DMS53 treated with DMSO at 0.1 percent for 48 hours (cell line): ENCODE measurements around the gene LRRC4C.

Experiments
- DNase-seq: peaks from one replicate; lab custom pipeline; 2025; ENCODE audit not compliant: unreplicated experiment; lab: John Stamatoyannopoulos, UW

Gene LRRC4C

GRCh38 chr11:41133023-41133422 is 326.4 kb downstream of the LRRC4C start:
- no peak for DNase-seq

- no peak for DNase-seq
Observed at GRCh38 chr11:41121600-41121999, 337.9 kb downstream of the LRRC4C start.

GRCh38 chr11:41119484-41119883 is 340.0 kb downstream of the LRRC4C start:
- no peak for DNase-seq

GRCh38 chr11:41118521-41118920 is 340.9 kb downstream of the LRRC4C start:
- no peak for DNase-seq

- no peak for DNase-seq
Observed at GRCh38 chr11:41116970-41117369, 342.5 kb downstream of the LRRC4C start.

- DNase-seq: no peak
Observed at GRCh38 chr11:41115066-41115465, 344.4 kb downstream of the LRRC4C start.

GRCh38 chr11:41113160-41113559 is 346.3 kb downstream of the LRRC4C start:
- no peak for DNase-seq

GRCh38 chr11:41110527-41110926 is 348.9 kb downstream of the LRRC4C start:
- no peak for DNase-seq

GRCh38 chr11:41102471-41102870 is 357.0 kb downstream of the LRRC4C start:
- no peak for DNase-seq

GRCh38 chr11:41099654-41100053 is 359.8 kb downstream of the LRRC4C start:
- no peak for DNase-seq

GRCh38 chr11:41085123-41085522 is 374.3 kb downstream of the LRRC4C start:
- no peak for DNase-seq

GRCh38 chr11:41081756-41082285 is 377.6 kb downstream of the LRRC4C start:
- DNase-seq: no peak

GRCh38 chr11:41074318-41074717 is 385.1 kb downstream of the LRRC4C start:
- no peak for DNase-seq

- DNase-seq: no peak
Observed at GRCh38 chr11:41065432-41065831, 394.0 kb downstream of the LRRC4C start.

- DNase-seq: no peak
Observed at GRCh38 chr11:41058138-41058537, 401.3 kb downstream of the LRRC4C start.

- DNase-seq: no peak
Observed at GRCh38 chr11:41056892-41057569, 402.4 kb downstream of the LRRC4C start.

GRCh38 chr11:41053894-41054293 is 405.6 kb downstream of the LRRC4C start:
- DNase-seq: no peak

- DNase-seq: no peak
Observed at GRCh38 chr11:41051919-41052635, 407.4 kb downstream of the LRRC4C start.

- DNase-seq: no peak
Observed at GRCh38 chr11:41050791-41051190, 408.7 kb downstream of the LRRC4C start.

- no peak for DNase-seq
Observed at GRCh38 chr11:41047229-41047628, 412.2 kb downstream of the LRRC4C start.

- no peak for DNase-seq
Observed at GRCh38 chr11:41045266-41045665, 414.2 kb downstream of the LRRC4C start.

- no peak for DNase-seq
Observed at GRCh38 chr11:41044747-41045146, 414.7 kb downstream of the LRRC4C start.
